Subcutaneous abdominal adipose tissue (tissue), 5 donors: ENCODE results near the gene KLHL29.

Source experiments
- H3K27ac ChIP-seq: one replicate; pipeline ENCODE4 v1.7.0; 2013; ENCODE audit warnings: low read depth, mild to moderate bottlenecking, inconsistent platforms, low read length, moderate library complexity
- H3K27me3 ChIP-seq, 5 donors: one replicate each; pipeline ENCODE4 v1.7.0; 2013; ENCODE audit warnings: low read length in 5 of 5, inconsistent platforms in 1 of 5; ENCODE audit not compliant: control insufficient read depth in 5 of 5, insufficient read depth in 4 of 5
- H3K36me3 ChIP-seq, 5 donors: one replicate each; pipeline ENCODE4 v1.7.0; 2013; ENCODE audit warnings: low read length in 5 of 5; ENCODE audit not compliant: control insufficient read depth in 5 of 5, insufficient read depth in 5 of 5
- H3K4me1 ChIP-seq, 5 donors: one replicate each; pipeline ENCODE4 v1.7.0; 2013; ENCODE audit warnings: low read length in 5 of 5, mild to moderate bottlenecking in 3 of 5, moderate library complexity in 1 of 5; ENCODE audit not compliant: control insufficient read depth in 5 of 5, insufficient read depth in 5 of 5
- H3K4me3 ChIP-seq, 5 donors: one replicate each; pipeline ENCODE4 v1.7.0; 2013; ENCODE audit warnings: low read length in 5 of 5, low read depth in 1 of 5
- H3K9ac ChIP-seq, 5 donors: one replicate each; pipeline ENCODE4 v1.7.0; 2013; ENCODE audit warnings: low read length in 5 of 5, mild to moderate bottlenecking in 4 of 5, moderate library complexity in 3 of 5
- H3K9me3 ChIP-seq, 5 donors: one replicate each; pipeline ENCODE4 v1.7.0; 2013; ENCODE audit warnings: low read length in 5 of 5; ENCODE audit not compliant: control insufficient read depth in 5 of 5
- donor health status: healthy.
- donor health status: healthy.
- donor health status: healthy.
- donor health status: healthy.
- donor health status: healthy.

The KLHL29 gene

GRCh38 chr2:23521060-23521459 is 136.1 kb downstream of the KLHL29 start:
- Histone ChIP-seq H3K9me3 (no peaks in the 10 kb centered on the region), H3K4me1 (peaks cover 0 to 38% (median 31%) of the 10 kb centered on the region in 5 donors), H3K36me3 (no peaks in the 10 kb centered on the region), H3K9ac (no peak overlapping the region), H3K27me3 (no peaks in the 10 kb centered on the region), H3K27ac (no peak overlapping the region), H3K4me3 (no peak overlapping the region)

DNA sequence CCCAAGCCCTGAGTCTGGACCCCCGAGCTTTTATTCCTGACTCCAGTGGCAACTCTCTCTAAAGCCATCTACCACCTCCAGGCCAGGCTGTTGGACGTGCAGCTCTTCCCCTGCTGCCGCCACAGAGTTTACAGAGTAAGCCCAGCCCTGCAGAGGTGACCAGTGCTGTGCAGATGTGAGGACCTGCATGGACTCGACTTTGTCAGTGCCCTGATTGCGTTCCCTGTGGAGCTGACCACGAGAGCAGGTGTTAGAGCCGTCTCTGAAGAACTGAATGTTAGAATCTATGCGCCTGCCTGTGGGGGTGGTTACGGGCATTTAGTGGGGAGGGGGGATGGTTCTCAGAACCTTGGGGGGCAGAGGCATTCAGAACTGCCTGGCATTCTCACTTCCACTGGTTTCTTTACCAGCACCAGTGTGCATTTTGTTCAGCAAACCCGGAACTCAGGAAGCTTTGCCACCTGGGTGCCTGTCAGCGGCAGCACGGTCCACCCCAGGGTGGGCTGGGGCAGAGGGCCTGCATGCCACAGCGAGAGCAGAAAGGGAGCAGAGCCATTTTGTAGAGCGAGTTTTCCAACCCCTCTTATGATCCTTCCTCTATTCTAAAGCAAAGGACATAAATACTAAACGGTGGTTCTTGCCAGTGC is 137.9 kb downstream of the KLHL29 start:
- Histone ChIP-seq H3K27ac (no peak overlapping the region), H3K36me3 (no peaks in the 10 kb centered on the region), H3K9me3 (no peaks in the 10 kb centered on the region), H3K27me3 (no peaks in the 10 kb centered on the region), H3K4me1 (peaks cover 0 to 32% (median 29%) of the 10 kb centered on the region in 5 donors), H3K9ac (no peak overlapping the region), H3K4me3 (no peak overlapping the region)

DNA sequence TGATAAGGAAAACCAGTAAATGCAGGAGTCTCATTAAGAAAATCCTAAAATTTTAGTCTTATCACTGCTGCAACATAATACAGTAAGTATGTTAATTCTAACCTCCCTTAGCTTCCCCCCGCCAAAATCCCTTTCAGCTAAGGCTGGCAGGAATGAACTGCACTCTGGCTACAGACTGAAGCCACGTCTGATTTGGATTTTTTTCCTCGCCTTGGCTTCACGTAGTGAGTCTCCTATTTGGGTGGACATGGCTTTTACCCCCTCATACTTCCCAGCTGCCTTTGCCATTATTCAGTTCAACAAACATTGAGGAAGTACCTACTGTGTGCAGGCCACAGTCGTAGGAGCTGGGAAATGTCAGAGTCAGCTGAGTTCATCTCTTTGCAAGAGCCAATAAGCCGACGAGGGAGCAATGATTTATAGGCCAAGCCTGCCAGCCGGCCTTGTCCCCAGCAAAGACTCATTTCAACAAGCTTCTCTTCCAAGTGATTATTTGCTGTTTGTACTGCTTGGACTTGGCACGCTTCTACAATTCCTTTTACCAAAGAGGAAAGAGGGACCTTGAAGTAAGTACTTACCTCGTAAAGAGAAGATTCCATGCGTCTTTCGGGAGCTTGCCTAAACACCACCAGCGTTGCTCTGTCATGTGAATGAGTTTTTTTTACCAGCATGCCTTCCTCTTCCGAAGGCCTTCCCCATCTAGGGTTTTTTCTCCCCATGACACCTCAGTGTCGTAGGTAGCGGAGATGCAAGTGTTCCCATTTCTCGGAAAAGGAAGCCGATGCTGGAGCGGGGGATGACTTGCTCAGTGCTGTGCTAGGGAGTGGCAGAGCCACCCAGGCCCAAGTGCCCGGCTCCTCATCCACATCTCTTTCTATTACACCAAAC is 138.6 kb downstream of the KLHL29 start:
- Histone ChIP-seq H3K27ac (no peak overlapping the region), H3K4me3 (no peak overlapping the region), H3K36me3 (no peaks in the 10 kb centered on the region), H3K4me1 (peaks cover 0 to 32% (median 29%) of the 10 kb centered on the region in 5 donors), H3K9ac (no peak overlapping the region), H3K27me3 (no peaks in the 10 kb centered on the region), H3K9me3 (no peaks in the 10 kb centered on the region)

- Histone ChIP-seq H3K27ac (no peak overlapping the region), H3K4me3 (no peak overlapping the region), H3K27me3 (no peaks in the 10 kb centered on the region), H3K9me3 (no peaks in the 10 kb centered on the region), H3K9ac (no peak overlapping the region), H3K4me1 (peaks cover 0 to 29% (median 24%) of the 10 kb centered on the region in 5 donors), H3K36me3 (no peaks in the 10 kb centered on the region)
Observed at GRCh38 chr2:23524261-23524706, 139.3 kb downstream of the KLHL29 start.

- Histone ChIP-seq H3K9ac (no peak overlapping the region), H3K36me3 (no peaks in the 10 kb centered on the region), H3K9me3 (no peaks in the 10 kb centered on the region), H3K4me3 (no peak overlapping the region), H3K4me1 (peaks cover 0 to 28% (median 22%) of the 10 kb centered on the region in 5 donors), H3K27ac (no peak overlapping the region), H3K27me3 (no peaks in the 10 kb centered on the region)
Observed at GRCh38 chr2:23525137-23525765, 140.3 kb downstream of the KLHL29 start.

GRCh38 chr2:23526114-23526513 is 141.1 kb downstream of the KLHL29 start:
- Histone ChIP-seq H3K9ac (no peak overlapping the region), H3K9me3 (no peaks in the 10 kb centered on the region), H3K4me3 (no peak overlapping the region), H3K4me1 (peaks cover 0 to 28% (median 22%) of the 10 kb centered on the region in 5 donors), H3K27ac (no peak overlapping the region), H3K36me3 (no peaks in the 10 kb centered on the region), H3K27me3 (no peaks in the 10 kb centered on the region)

DNA sequence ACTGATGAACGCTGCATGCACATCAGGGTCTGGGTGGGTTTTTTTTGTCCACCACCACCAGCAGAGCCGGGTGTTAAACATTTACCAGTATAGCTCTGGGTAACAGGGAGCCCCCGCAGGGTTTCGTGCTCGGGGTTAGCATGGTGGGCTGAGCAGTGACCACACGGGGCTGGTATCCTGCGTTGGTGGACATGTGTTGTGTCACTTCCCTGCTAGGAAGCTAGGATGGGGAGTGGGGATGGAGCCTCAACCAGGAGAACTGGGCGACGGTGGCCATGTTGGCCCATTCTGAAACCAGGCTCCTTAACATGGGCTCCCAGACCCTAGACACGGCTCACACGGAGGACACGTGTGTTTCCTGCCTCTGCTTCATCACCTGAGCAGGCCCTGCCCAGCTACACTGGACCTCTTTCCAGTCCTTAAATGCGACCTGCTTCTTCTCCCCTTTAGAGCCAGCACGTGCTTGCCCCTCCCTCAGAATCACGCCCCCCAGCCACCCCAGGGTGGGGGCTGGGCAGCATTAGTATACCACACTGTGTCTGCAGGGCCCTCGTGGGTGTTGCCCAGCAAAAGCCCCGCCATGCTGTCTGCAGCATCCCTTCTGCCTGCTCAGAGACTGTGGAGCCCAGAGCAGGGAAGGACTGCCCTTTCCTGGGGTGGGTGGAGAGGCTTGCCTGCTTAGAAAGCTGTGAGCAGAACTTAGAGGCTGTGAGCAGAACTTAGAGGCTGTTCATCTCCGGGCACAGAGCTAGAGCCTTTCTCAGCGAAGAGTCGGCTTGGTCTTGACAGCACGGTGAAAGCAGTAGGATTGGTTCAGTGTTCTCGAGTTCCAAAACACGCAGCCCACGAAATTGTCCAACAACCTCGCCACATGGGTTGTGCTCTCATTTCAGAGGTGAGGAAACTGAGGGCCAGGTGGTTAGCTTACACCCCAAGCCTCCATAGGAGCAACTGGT is 142.1 kb downstream of the KLHL29 start:
- H3K36me3 ChIP-seq = no peaks in the 10 kb centered on the region
- no peak overlapping the region for H3K27ac ChIP-seq
- no peaks in the 10 kb centered on the region for H3K27me3 ChIP-seq
- no peak overlapping the region for H3K9ac ChIP-seq
- no peaks in the 10 kb centered on the region for H3K9me3 ChIP-seq
- peaks cover 0 to 28% (median 22%) of the 10 kb centered on the region in 5 donors for H3K4me1 ChIP-seq
- H3K4me3 ChIP-seq = no peak overlapping the region

- Histone ChIP-seq H3K36me3 (no peaks in the 10 kb centered on the region), H3K27ac (no peak overlapping the region), H3K9me3 (no peaks in the 10 kb centered on the region), H3K4me3 (no peak overlapping the region), H3K4me1 (peaks cover 0 to 22% (median 16%) of the 10 kb centered on the region in 5 donors), H3K9ac (no peak overlapping the region), H3K27me3 (no peaks in the 10 kb centered on the region)
Observed at GRCh38 chr2:23528171-23528570, 143.2 kb downstream of the KLHL29 start.

DNA sequence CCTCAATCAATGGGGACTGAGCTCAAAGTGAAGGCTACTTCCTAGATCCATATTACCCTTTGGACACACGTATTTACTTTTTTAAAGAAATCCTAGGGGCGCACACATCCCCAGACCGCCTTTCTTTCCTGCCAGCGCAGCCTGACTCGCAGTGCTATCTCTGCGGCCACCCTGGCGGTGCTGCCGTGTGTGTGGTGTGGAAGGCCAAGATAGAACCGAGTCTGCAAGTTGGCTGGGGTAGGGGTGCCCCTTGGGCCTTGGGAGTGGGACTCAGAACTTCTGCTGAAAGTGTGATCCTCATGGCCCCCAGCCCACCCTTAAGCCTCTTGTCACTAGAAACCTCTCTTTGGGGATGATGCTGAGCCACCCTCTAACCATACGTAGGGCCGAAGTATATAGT is 143.7 kb downstream of the KLHL29 start:
- no peak overlapping the region for H3K4me3 ChIP-seq
- peaks cover 0 to 17% (median 12%) of the 10 kb centered on the region in 5 donors for H3K4me1 ChIP-seq
- H3K9ac ChIP-seq = no peak overlapping the region
- H3K27me3 ChIP-seq = no peaks in the 10 kb centered on the region
- no peak overlapping the region for H3K27ac ChIP-seq
- H3K9me3 ChIP-seq = no peaks in the 10 kb centered on the region
- H3K36me3 ChIP-seq = no peaks in the 10 kb centered on the region
